ENCODE measurements around the gene PUS7.

- no peak for TF ChIP-seq CTCF (IDR thresholded peaks at IDR 0.05)
- TF ChIP-seq POLR2A (IDR thresholded peaks at IDR 0.05) = no peak
Measured at GRCh38 chr7:105532709-105533460, 10.8 kb upstream of the PUS7 start.

Measured in Peyer's patch (tissue), 4 donors.